Stimulated activated CD4-positive, alpha-beta T cell treated with anti-CD3 and anti-CD28 coated beads, Interleukin-1b, Interleukin-23, amount 100 ng/mL, for 24 hours (primary cell): Measurements from ENCODE around the gene CASD1.
A peak's percentile ranks its signal among the peaks of the same experiment; 100 is the strongest.

Experiments used
- DNase-seq, 4 experiments: peaks; one replicate each; pipeline ENCODE4 v3.0.0-alpha.2; 2020; ENCODE audit warnings: low read depth in 4 of 4, low spot score in 1 of 4

The CASD1 gene

GRCh38 chr7:94509264-94509886, at the start of gene CASD1:
TSS of gene CASD1 (plus strand) at chr7:94509809. CDS start at chr7:94510085, 276 bp downstream.
- DNase-seq = peak; percentile 26 to 46 (median 34)

- no peak for DNase-seq
These were observed 43.1 kb upstream of the CASD1 start for GRCh38 chr7:94466516-94466915.

GRCh38 chr7:94471604-94472003, 38.0 kb upstream of the CASD1 start:
- no peak for DNase-seq

- no peak for DNase-seq
These were observed 37.0 kb upstream of the CASD1 start for GRCh38 chr7:94472608-94473007.

- no peak for DNase-seq
These were observed 33.3 kb upstream of the CASD1 start for GRCh38 chr7:94476251-94476840.

GRCh38 chr7:94477878-94478277, 31.7 kb upstream of the CASD1 start:
- no peak for DNase-seq

GRCh38 chr7:94478648-94479214, 30.9 kb upstream of the CASD1 start:
- no peak for DNase-seq

GRCh38 chr7:94481279-94481678, 28.3 kb upstream of the CASD1 start:
- no peak for DNase-seq

GRCh38 chr7:94482796-94483195, 26.8 kb upstream of the CASD1 start:
- DNase-seq = no peak

GRCh38 chr7:94483843-94484242, 25.8 kb upstream of the CASD1 start:
- no peak for DNase-seq

- DNase-seq = no peak
These were observed 23.4 kb upstream of the CASD1 start for GRCh38 chr7:94486216-94486615.

- no peak for DNase-seq
These were observed 18.2 kb upstream of the CASD1 start for GRCh38 chr7:94491410-94491809.

- no peak for DNase-seq
These were observed 17.0 kb upstream of the CASD1 start for GRCh38 chr7:94492601-94493000.

- DNase-seq = no peak
These were observed 11.5 kb upstream of the CASD1 start for GRCh38 chr7:94497874-94498670.

GRCh38 chr7:94498918-94499317, 10.7 kb upstream of the CASD1 start:
- no peak for DNase-seq

GRCh38 chr7:94507462-94507861, 2.1 kb upstream of the CASD1 start:
- no peak for DNase-seq

GRCh38 chr7:94507962-94508361, 1.6 kb upstream of the CASD1 start:
- no peak for DNase-seq

- peak; percentile 19 to 40 (median 37) for DNase-seq
These were observed 425 bp downstream of the CASD1 start for GRCh38 chr7:94509887-94510581.

GRCh38 chr7:94510582-94511496, 1.2 kb downstream of the CASD1 start:
- DNase-seq = peak in 2 of 4 experiments; percentile 7

- DNase-seq = no peak
These were observed 2.1 kb downstream of the CASD1 start for GRCh38 chr7:94511718-94512117.
